ENCODE results near the gene YIF1A. TPM values are rescaled to one million over a fixed set of nuclear protein-coding genes. Genes with fewer than 3 reads are reported as not detected.

YIF1A gene
- total and polyA plus RNA-seq, 5 donors from 2014 or later: 29.3 to 71.3 (median 48.6) TPM

DNA sequence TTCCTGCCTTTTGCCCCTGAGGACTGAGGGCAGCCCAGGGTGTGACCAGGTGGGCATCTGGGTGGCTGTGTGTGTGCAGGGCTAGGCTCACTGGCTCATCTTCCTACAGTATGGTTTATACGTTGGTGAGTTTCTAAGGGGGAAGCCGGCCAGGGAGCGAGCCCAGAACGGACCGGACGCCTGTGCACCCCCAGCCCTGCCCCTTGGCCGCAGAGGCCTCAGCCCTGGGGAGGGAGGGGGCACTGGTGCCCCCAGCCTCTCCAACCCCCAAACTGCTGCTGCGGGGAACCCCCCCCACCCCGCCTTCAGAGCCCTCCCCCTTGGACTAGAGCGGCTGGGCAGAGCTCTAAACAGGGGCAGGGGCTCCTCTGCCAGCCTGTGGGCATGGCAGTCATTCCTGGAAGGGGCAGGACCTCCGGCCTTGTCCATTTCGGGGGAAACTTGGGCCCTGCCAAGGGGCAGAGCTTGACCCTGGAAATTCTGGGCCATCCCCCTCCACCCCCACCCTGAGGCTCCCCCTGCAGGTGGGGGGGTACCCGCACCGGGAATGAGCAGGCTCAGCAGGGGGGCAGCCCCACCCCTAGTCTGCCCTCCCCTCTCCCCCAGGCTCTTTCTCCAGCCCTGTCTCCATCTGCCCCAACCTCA lies 5.4 kb downstream of the YIF1A start:
- Mint-ChIP-seq H3K27ac (peak overlapping the region in 1 of 3 donors; percentile 46), H3K36me3 (no peaks in the 10 kb centered on the region), H3K27me3 (peaks cover 5% of the 10 kb centered on the region), H3K9me3 (no peaks in the 10 kb centered on the region), H3K4me3 (peak overlapping the region in 2 of 4 donors; percentile 47 to 89), H3K4me1 (peaks cover 0 to 51% (median 17%) of the 10 kb centered on the region in 4 donors)
- Histone ChIP-seq H3K4me1 (ENCODE audit: control insufficient read depth, insufficient read depth, low read length, poor library complexity, severe bottlenecking) (peaks cover 42% of the 10 kb centered on the region), H3K36me3 (ENCODE audit: control insufficient read depth, insufficient read depth, low read length) (no peaks in the 10 kb centered on the region), H3K27me3 (ENCODE audit: control insufficient read depth, insufficient read depth, low read length) (no peaks in the 10 kb centered on the region), H3K27ac (ENCODE audit: insufficient read depth, low read length, poor library complexity, severe bottlenecking) (no peak overlapping the region), H3K4me3 (ENCODE audit: low read depth, low read length) (no peak overlapping the region), H3K9me3 (ENCODE audit: control insufficient read depth in 2 of 2, low read length in 2 of 2) (no peaks in the 10 kb centered on the region)
- no peak for DNase-seq
- no peak for ATAC-seq (ENCODE audit: low read depth in 2 of 2)

DNA sequence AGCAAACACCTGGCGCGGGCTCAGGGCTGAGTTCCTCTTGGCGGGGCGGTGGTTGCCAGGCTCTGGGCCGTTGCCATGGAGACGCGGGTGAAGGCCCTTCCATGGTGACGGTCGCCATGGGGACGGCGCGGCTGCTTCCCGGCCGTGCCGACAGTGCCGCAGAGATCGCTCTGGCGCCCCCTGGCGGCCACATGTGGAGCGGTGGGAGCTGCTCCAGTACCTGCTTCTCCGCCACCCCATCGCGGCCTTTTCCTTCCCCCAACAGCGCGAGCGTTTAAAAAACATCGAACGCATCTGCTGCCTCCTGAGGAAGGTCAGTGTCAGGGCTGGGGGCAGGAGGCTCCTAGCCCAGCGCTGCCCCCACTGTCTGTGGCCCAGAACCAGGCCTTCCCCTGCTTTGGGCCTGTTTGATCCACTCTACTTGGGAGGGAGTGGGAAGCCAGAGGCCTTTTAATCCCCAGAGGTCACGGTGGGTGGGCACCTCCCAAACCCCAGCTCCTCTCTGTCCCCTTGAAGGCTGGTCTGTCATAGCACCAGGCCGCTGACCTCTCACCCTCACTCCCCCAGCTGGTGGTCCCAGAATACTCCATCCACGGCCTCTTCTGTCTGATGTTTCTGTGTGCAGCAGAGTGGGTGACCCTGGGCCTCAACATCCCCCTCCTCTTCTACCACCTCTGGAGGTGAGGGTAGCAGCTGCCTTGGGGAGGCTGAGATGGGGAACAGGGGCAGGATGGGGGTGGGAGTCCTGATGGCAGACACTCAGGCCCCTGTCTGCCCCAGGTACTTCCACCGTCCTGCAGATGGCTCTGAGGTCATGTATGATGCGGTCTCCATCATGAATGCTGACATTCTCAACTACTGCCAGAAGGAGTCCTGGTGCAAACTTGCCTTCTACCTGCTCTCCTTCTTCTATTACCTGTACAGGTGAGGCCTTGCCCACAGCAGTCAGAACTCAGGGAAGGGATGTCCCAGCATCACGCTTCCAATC lies 6.2 kb downstream of the YIF1A start:
- Histone ChIP-seq H3K36me3 (ENCODE audit: control insufficient read depth, insufficient read depth, low read length) (no peaks in the 10 kb centered on the region), H3K4me3 (ENCODE audit: low read depth, low read length) (no peak overlapping the region), H3K9me3 (ENCODE audit: control insufficient read depth in 2 of 2, low read length in 2 of 2) (no peaks in the 10 kb centered on the region), H3K27me3 (ENCODE audit: control insufficient read depth, insufficient read depth, low read length) (no peaks in the 10 kb centered on the region), H3K4me1 (ENCODE audit: control insufficient read depth, insufficient read depth, low read length, poor library complexity, severe bottlenecking) (peaks cover 37% of the 10 kb centered on the region), H3K27ac (ENCODE audit: insufficient read depth, low read length, poor library complexity, severe bottlenecking) (peak overlapping the region; percentile 70)
- DNase-seq (peak; percentile 98 to 100 (median 98)), ATAC-seq (ENCODE audit: low read depth in 2 of 2) (peak; percentile 82 to 85)
- H3K4me1 Mint-ChIP-seq: peaks cover 0 to 46% (median 17%) of the 10 kb centered on the region in 4 donors
- H3K9me3 Mint-ChIP-seq: no peaks in the 10 kb centered on the region
- no peaks in the 10 kb centered on the region for H3K36me3 Mint-ChIP-seq
- H3K27ac Mint-ChIP-seq: peak overlapping the region; percentile 76 to 88 (median 77)
- peaks cover 5% of the 10 kb centered on the region for H3K27me3 Mint-ChIP-seq
- peak overlapping the region; percentile 65 to 94 (median 84) for H3K4me3 Mint-ChIP-seq

DNA sequence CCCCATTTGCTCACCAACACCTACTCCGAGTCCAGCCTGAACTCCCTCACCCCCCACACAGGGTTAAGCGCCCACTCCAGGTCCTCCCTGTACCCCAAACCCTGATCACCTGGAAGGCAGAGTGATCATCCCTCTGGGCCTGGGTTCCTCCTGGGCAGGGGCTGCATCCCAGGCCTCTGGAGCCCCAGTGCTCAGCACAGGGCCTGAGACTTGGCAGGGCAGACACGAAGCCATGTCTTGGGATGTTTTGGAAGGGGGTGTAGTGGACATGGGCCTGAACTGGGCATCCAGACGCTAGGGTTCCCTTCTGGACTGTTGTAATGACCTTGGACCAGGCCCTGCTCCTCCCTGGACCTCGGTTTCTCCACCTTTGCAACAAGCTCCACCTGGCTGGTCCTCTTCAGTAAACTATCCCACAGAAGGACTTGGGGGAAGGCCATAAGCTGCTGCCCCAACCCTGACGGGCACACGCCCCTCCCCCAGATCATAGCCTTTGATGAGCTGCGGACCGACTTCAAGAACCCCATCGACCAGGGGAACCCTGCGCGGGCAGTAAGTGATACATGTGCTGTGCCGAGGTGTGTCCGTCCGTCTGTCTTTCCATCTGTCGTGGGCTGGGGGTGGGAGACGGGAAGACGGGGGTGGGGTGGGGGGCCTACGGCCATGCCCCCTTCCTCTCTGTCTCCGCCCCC lies 7.0 kb downstream of the YIF1A start:
- H3K27me3 ChIP-seq (ENCODE audit: control insufficient read depth, insufficient read depth, low read length): no peaks in the 10 kb centered on the region
- H3K9me3 ChIP-seq (ENCODE audit: control insufficient read depth in 2 of 2, low read length in 2 of 2): no peaks in the 10 kb centered on the region
- DNase-seq (no peak), ATAC-seq (ENCODE audit: low read depth in 2 of 2) (no peak)
- H3K4me3 ChIP-seq (ENCODE audit: low read depth, low read length): no peak overlapping the region
- peak overlapping the region; percentile 33 for H3K27ac ChIP-seq (ENCODE audit: insufficient read depth, low read length, poor library complexity, severe bottlenecking)
- peaks cover 0 to 41% (median 17%) of the 10 kb centered on the region in 4 donors for H3K4me1 Mint-ChIP-seq
- peak overlapping the region; percentile 76 to 88 (median 82) for H3K27ac Mint-ChIP-seq
- H3K36me3 Mint-ChIP-seq: no peaks in the 10 kb centered on the region
- H3K4me3 Mint-ChIP-seq: peak overlapping the region; percentile 65 to 94 (median 84)
- H3K27me3 Mint-ChIP-seq: peaks cover 5% of the 10 kb centered on the region
- no peaks in the 10 kb centered on the region for H3K36me3 ChIP-seq (ENCODE audit: control insufficient read depth, insufficient read depth, low read length)
- no peaks in the 10 kb centered on the region for H3K9me3 Mint-ChIP-seq
- H3K4me1 ChIP-seq (ENCODE audit: control insufficient read depth, insufficient read depth, low read length, poor library complexity, severe bottlenecking): peaks cover 38% of the 10 kb centered on the region

DNA sequence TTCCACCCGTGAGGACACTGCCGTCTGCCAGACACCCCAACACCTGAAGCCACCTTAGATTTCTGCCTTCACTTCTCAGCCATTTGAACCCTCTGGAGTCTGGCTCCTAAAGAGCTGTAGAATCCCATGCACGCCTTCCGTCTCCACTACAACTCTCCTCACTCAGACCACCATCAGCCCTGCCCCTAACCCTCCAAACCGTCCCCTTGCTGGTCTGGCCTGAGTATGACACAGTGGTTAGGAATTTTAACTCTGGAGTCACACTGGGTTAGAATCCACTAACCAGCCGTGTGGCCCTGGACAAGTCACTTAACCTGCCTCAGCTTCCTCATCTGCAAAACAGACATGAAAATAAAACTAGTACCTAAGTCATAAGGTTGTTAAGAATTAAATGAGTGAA lies 7.9 kb downstream of the YIF1A start:
- peaks cover under 1% of the 10 kb centered on the region for H3K36me3 ChIP-seq (ENCODE audit: control insufficient read depth, insufficient read depth, low read length)
- no peaks in the 10 kb centered on the region for H3K9me3 ChIP-seq (ENCODE audit: control insufficient read depth in 2 of 2, low read length in 2 of 2)
- no peak overlapping the region for H3K4me3 ChIP-seq (ENCODE audit: low read depth, low read length)
- H3K36me3 Mint-ChIP-seq: no peaks in the 10 kb centered on the region
- DNase-seq (no peak), ATAC-seq (ENCODE audit: low read depth in 2 of 2) (no peak)
- peaks cover 0 to 39% (median 18%) of the 10 kb centered on the region in 4 donors for H3K4me1 Mint-ChIP-seq
- H3K27me3 ChIP-seq (ENCODE audit: control insufficient read depth, insufficient read depth, low read length): no peaks in the 10 kb centered on the region
- peak overlapping the region; percentile 2 to 89 (median 46) for H3K4me3 Mint-ChIP-seq
- H3K9me3 Mint-ChIP-seq: no peaks in the 10 kb centered on the region
- H3K27me3 Mint-ChIP-seq: peaks cover 5% of the 10 kb centered on the region
- H3K27ac Mint-ChIP-seq: peak overlapping the region in 2 of 3 donors; percentile 34 to 86
- peaks cover 38% of the 10 kb centered on the region for H3K4me1 ChIP-seq (ENCODE audit: control insufficient read depth, insufficient read depth, low read length, poor library complexity, severe bottlenecking)
- H3K27ac ChIP-seq (ENCODE audit: insufficient read depth, low read length, poor library complexity, severe bottlenecking): no peak overlapping the region

DNA sequence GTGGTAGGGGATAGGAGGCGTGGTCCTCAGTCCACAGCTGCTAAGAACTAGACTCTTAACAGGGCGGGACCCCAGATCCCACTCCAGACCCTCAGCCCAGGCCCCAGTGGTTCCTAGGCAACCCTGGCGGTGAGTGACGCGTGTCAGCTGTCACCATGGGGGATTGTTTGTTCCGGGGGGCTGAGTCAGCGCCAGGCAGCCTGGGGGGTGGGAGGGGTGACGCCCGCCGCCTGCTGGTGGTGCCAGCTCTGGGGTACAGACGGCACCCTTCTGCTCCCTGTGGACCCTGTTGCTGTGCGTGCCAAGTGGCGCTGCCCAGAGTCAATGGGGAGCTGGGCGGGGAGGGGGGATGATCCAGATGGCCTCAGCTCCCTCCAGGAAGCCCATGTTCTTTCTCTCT lies 8.5 kb downstream of the YIF1A start:
- H3K9me3 Mint-ChIP-seq: no peaks in the 10 kb centered on the region
- Histone ChIP-seq H3K27me3 (ENCODE audit: control insufficient read depth, insufficient read depth, low read length) (no peaks in the 10 kb centered on the region), H3K36me3 (ENCODE audit: control insufficient read depth, insufficient read depth, low read length) (peaks cover 4% of the 10 kb centered on the region), H3K4me3 (ENCODE audit: low read depth, low read length) (no peak overlapping the region), H3K4me1 (ENCODE audit: control insufficient read depth, insufficient read depth, low read length, poor library complexity, severe bottlenecking) (peaks cover 38% of the 10 kb centered on the region), H3K9me3 (ENCODE audit: control insufficient read depth in 2 of 2, low read length in 2 of 2) (no peaks in the 10 kb centered on the region), H3K27ac (ENCODE audit: insufficient read depth, low read length, poor library complexity, severe bottlenecking) (no peak overlapping the region)
- peaks cover 0 to 39% (median 18%) of the 10 kb centered on the region in 4 donors for H3K4me1 Mint-ChIP-seq
- DNase-seq (no peak), ATAC-seq (ENCODE audit: low read depth in 2 of 2) (no peak)
- peak overlapping the region in 2 of 4 donors; percentile 51 to 89 for H3K4me3 Mint-ChIP-seq
- H3K27ac Mint-ChIP-seq: no peak overlapping the region
- H3K36me3 Mint-ChIP-seq: no peaks in the 10 kb centered on the region
- H3K27me3 Mint-ChIP-seq: peaks cover 5% of the 10 kb centered on the region

DNA sequence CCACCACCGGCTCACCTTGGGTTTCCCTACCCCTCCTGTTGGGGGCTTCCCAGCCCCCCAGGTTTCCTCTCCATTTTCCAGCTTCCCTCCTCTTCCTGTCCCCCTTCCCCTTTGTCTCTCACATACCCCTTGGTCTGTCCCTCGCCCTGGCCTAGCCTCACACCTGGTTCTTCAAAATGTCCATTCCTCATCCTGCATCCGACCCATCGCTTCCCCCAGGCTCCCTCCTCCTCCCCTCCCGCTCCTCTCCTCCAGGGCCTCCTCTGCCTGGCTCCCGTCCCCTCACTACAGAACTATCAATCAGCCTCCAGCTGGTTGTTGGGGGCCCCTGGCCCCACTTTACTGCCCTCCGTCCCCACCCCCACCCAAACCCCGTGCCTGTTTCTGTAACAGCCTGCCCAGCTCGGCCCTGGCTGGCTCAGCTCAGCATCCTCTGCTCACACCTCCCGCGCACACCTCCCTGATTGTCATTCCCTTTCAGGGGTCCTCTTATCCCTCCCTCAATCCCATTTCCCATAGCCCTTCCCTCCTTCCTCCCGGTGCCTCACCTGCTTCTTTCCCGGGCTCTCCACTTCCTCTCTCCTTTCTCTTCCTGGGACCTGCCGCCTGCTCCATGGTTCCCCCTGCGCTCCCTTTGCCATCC lies 9.7 kb downstream of the YIF1A start:
- H3K36me3 ChIP-seq (ENCODE audit: control insufficient read depth, insufficient read depth, low read length): peaks cover 14% of the 10 kb centered on the region
- H3K27ac ChIP-seq (ENCODE audit: insufficient read depth, low read length, poor library complexity, severe bottlenecking): no peak overlapping the region
- peaks cover 38% of the 10 kb centered on the region for H3K4me1 ChIP-seq (ENCODE audit: control insufficient read depth, insufficient read depth, low read length, poor library complexity, severe bottlenecking)
- H3K4me3 Mint-ChIP-seq: peak overlapping the region; percentile 29 to 88 (median 74)
- H3K4me3 ChIP-seq (ENCODE audit: low read depth, low read length): no peak overlapping the region
- H3K36me3 Mint-ChIP-seq: peaks cover under 1% of the 10 kb centered on the region
- H3K4me1 Mint-ChIP-seq: peaks cover 0 to 39% (median 18%) of the 10 kb centered on the region in 4 donors
- H3K9me3 Mint-ChIP-seq: no peaks in the 10 kb centered on the region
- H3K27ac Mint-ChIP-seq: no peak overlapping the region
- H3K27me3 Mint-ChIP-seq: peaks cover 5% of the 10 kb centered on the region
- no peaks in the 10 kb centered on the region for H3K27me3 ChIP-seq (ENCODE audit: control insufficient read depth, insufficient read depth, low read length)
- H3K9me3 ChIP-seq (ENCODE audit: control insufficient read depth in 2 of 2, low read length in 2 of 2): no peaks in the 10 kb centered on the region
- no peak for DNase-seq
- ATAC-seq (ENCODE audit: low read depth in 2 of 2): no peak
